HG03520 (cell line): Measurements from ENCODE around the gene MOB3B.

Experiments
- ATAC-seq: cut with Tn5 transposase; IDR thresholded peaks from one replicate; pipeline ENCODE4 v1.9.1; 2021; ENCODE audit warnings: mild to moderate bottlenecking, moderate library complexity; ENCODE audit not compliant: unreplicated experiment

MOB3B gene

DNA sequence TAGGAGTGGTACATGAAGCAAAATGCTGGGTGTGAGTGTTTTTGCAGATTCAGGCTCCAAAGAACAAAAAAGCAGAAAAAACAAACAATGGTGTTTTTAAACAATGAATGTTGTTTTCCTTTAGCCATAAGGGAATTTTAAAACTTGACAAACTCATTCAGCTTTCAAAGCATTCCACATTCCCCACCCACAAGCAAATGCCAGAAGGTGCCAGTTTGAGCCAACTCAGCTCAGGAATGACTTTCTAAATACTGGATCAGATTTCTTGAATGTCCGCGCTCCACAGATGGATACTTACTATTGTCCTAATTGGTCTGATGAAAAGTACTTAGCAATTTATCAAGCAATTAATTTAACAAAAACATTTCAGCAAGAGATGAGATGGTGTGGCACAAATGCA lies 12.9 kb upstream of the MOB3B start:
- ATAC-seq = no peak

DNA sequence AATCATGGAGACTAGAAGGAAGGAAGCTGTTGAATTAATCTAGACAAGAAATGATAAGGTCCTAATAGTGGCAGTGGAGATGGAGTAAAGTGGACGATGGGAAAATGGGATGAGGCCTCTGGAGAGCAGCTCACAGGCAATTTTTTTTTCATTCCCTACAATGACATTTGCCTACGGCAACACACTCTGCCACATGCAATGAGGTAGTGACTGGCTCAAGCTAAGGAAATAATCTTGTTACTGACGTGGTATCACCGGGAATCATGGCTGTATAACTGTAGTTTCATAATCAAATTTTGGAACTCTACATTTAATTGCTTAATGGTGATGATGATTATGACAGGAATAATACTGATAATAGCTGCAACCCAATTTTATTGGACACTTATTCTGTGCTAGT lies 12.1 kb upstream of the MOB3B start:
- ATAC-seq = no peak

DNA sequence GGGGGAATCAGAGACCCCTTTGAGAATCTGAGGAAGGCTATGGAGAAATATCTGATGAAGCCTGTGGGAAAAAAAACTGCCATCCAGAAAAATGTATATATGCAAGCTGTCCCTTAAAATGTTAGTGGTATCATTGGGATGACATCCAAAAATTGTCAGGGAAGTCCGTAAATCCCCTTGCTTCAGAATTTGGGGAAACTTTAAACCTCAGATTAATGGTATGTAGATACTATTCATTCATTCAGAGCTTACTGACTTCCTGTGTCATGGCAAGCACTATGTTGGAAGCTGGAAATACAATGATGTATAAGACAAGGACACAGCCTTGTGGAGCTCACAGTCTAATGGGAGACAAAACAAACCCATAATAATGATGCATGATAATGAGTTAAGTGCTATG lies 10.9 kb upstream of the MOB3B start:
- ATAC-seq = no peak

- no peak for ATAC-seq
These were observed 10.1 kb upstream of the MOB3B start for GRCh38 chr9:27539479-27540441.

DNA sequence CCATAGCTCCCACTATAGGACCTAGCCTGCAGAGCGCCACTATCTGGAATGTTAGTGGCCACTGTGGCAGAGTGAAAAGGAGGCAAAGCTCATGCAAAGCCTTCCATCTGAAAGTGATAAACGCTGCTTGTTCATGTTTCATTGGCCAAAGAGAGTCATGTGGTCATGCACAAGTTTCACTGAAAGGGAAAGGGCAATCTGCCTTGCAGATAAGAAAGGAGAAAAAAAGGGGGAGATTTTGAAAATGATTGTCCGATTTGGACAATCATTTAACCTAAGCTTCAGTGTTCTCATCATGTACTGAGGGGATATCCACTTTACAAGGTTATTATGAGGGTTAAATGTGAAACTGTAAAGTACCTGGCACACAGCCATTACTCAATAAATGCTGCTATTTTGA lies 9.0 kb upstream of the MOB3B start:
- no peak for ATAC-seq

- no peak for ATAC-seq
These were observed 8.1 kb upstream of the MOB3B start for GRCh38 chr9:27537756-27538155.

- ATAC-seq = no peak
These were observed 7.4 kb upstream of the MOB3B start for GRCh38 chr9:27537027-27537435.

DNA sequence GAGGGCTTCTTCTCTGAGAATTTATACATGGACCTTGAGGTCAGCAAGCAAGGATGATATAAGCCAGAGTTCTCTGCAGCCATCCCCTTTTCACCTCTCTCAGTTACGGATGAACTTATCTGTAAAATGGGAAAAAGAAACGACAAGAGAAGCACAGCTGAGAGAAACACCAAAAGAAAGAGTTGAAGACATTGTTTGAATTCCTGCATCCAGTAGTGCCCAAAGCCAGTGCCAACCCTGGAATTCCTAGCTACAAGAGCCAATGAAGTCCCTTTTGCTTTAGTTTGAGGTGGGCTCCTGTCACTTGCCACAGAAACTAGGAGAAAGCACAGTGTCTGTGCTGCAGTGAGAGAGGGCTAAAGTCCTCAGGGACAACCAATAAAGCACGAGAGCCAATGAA lies 6.6 kb upstream of the MOB3B start:
- ATAC-seq = no peak

GRCh38 chr9:27535701-27536118 lies 6.1 kb upstream of the MOB3B start:
- ATAC-seq = peak; percentile 80

- ATAC-seq = no peak
These were observed 5.1 kb upstream of the MOB3B start for GRCh38 chr9:27534658-27535209.

- ATAC-seq = no peak
These were observed 4.5 kb upstream of the MOB3B start for GRCh38 chr9:27534131-27534530.

DNA sequence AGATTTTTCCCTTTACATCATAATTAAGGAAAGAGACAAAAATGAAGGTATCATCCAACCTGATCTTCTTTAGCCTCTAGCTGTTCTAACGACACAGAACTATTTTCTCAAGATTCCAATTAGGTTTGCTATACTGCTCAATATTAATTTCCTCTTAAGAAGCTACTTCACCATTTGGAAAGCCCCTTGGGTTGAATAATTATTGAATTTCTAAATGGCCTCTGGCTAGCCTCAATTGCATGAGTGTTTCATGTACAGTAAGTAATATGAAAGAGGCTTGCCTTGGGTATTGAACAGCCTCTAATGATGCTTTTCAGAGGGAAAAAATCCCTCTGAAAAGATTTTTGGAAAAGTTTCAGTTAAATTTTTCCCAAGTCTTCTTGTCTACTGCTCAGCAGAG lies 3.7 kb upstream of the MOB3B start:
- ATAC-seq = no peak

GRCh38 chr9:27532046-27532445 lies 2.4 kb upstream of the MOB3B start:
- no peak for ATAC-seq

- ATAC-seq = no peak
These were observed 1.5 kb upstream of the MOB3B start for GRCh38 chr9:27530915-27531755.

DNA sequence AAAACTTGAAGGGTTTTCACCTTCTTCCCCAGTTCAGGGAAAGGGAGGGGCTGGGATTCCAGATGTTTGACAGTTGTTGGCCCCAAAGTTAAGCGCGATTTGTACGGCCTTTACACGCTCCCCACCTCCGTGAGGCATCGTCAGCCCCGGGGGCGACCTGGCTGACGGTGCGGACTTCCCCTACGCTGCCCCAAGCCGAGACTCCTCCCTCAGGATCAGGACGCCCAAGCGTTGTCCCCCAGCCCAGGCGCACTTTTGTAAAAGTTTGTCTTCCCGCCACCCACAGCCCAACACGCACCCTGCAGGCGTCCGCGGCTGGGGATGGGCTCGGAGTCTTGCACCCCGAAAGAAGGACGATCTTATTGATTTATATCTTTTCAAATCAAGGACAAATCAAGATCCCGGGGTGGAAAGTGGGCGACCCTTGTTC lies 713 bp downstream of the MOB3B start:
- peak; percentile 39 for ATAC-seq

DNA sequence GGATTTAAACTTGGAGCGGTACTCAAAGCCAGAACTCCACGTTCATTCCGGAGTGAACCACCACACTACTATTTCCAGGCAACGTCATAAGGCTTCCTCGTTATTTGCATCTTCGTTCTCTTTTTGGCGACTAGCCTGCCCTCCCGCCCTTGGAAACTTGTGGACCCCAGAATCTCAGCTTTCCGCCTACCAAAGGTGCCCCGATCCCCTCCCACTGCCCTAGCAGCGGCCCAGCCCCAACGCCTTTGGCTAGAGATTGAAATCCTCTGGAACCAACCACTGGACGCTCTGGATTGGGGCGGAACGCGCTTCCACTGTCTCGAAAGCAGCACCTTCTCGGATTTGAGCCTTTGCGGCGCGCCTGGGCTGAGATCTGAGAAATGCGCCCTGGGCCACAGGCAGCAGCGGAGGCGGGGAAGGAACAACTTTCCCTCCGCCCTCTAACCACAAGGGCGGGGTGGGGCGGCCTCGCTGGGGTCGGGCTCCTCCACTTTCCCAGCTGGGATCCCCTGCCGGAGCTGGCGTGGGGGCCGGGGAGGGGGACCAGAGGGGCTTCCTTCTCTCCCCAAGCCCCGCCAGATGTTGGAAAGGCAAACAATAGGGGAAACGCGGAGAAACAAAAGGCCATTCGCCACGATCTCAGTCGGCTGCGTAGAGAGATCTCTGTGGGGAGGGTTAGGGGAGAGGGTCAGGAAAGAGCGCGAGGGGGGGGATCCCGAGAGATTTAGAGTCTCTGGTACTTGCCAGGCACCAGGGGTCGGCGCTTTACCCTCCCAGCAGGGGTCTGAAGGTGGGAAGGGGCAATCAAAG lies 1.3 kb downstream of the MOB3B start:
- peak; percentile 45 for ATAC-seq

- no peak for ATAC-seq
These were observed 1.9 kb downstream of the MOB3B start for GRCh38 chr9:27527702-27528075.

DNA sequence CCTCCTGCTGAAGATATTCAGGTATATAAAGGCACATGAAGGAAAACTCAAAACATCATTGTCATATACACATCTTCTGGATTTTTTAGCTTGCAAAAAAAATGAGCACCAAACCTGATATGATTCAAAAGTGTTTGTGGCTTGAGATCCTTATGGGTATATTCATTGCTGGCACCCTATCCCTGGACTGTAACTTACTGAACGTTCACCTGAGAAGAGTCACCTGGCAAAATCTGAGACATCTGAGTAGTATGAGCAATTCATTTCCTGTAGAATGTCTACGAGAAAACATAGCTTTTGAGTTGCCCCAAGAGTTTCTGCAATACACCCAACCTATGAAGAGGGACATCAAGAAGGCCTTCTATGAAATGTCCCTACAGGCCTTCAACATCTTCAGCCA lies 5.4 kb downstream of the MOB3B start, which contains the start of gene IFNK:
Gene IFNK (plus strand): TSS at position 55 of the 400 bp plus-strand sequence. CDS start 47 bp downstream, at position 102.
- no peak for ATAC-seq

GRCh38 chr9:27523141-27523540 lies 6.5 kb downstream of the MOB3B start:
- ATAC-seq = no peak

- no peak for ATAC-seq
These were observed 8.6 kb downstream of the MOB3B start for GRCh38 chr9:27520986-27521385.
